ENCODE results near the gene ABCC1.
"Not testable (repeated sequence)": the region's sequence is repeated elsewhere in the genome, so short reads cannot be mapped to it uniquely, and the experiment has no call there.

The ABCC1 gene

DNA sequence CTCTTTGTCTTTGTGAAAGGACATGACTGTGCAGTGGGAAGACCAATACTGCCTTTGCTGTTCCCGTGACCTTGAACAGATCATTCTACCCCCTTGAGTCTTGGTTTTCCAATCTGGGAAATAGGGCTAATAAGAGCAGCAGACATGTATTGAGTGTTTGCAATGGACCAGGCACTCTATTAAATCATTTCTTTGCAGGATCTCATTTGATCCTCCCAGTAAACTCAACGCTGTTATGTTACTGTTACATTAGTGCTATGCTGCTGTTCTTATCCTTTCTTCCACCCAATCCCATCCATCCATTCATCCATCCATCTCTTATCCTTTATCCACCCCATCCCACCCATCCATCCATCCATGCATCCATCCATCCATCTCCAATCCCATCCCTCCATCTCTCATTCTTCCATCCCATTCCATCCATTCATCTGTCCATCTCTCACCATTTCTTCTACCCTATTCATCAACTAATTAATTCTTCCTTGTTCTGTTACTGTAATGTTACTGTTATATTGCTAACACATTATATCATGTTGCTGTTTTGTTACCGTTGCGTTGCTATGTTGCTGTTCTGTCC is 208.8 kb downstream of the ABCC1 start:
- no peak for DNase-seq (ENCODE audit: low read depth in 3 of 3)

DNA sequence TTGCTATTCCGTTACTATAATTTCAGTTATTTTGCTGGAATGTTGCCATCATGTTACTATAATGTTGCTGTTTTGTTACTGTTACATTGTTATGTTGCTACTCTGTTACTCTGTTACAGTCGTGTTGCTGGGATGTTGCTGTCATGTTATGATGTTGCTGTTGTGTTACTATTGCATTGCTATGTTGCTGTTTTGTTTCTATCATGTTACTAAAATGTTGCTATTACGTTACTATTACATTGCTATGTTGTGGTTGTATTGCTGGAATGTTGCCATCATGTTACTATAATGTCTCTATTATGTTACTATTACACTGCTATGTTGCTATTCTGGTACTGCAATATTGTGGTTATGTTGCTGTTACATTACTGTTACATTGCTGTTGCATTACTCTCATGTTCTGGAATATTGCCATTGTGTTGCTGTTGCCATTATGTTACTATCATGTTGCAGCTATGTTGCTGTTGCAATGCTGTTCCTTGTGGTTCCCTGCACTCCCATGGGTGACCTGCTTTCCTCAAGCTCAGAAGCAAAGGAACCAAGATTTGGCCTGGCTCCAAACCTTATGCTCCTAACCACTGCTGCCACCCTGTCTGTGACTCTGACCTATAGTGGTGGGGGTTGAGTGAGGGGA is 209.4 kb downstream of the ABCC1 start:
- DNase-seq (ENCODE audit: low read depth in 3 of 3): no peak

DNA sequence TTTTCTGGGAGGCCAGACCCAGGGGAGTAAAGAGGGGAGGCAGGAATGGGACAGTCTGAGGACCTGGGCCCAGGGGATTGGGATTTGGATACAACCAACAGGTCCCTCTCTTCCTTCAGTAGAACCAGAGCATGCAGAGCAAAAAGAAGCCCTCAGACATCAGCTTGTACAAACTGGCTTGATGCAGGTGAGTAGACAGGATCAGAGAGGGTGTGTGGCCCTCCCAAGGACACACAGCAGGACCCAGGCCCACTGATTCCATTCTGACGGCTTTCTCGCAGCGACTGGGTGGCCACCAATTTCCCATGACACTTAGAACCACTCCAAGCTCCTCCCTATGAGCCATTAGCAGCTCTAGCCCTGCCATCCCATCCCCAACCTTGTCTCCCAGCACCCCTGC is 210.2 kb downstream of the ABCC1 start:
- no peak for DNase-seq (ENCODE audit: low read depth in 3 of 3)

DNA sequence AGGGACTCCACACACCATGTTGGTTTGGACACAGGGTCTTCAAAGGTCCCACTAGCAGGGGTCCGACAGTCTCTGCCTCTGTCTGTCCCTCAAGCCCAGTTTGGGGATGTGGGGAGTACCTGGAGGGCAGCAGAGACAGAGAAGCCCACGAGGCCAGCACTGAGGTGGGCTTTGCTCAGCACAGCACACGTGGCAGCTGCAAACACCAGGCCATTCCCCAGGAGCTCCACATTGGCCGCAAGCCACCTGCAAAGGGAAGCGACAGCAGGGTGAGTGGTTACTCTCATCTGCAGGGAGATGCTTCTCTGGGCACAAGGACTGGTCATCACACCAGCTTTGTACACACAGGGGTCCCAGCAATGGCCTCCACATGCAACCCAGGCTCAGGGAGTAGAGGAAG is 211.9 kb downstream of the ABCC1 start:
- DNase-seq (ENCODE audit: low read depth in 3 of 3): no peak

DNA sequence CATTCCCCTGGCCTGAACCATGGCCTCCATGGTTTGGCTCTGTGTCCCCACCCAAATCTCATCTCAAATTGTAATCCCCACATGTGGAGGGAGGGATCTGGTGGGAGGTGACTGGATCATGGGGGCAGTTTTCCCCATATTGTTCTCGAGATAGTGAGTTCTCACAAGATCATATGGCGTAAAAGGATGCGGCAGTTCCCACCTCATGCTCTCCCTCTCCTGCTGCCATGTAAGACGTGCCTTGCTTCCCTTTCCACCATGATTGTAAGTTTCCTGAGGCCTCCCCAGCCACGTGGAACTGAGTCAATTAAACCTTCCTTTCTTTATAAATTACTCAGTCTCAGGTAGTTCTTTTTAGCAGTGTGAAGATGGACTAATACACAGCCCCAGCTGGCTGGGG is 212.4 kb downstream of the ABCC1 start:
- not testable (repeated sequence) for DNase-seq (ENCODE audit: low read depth in 3 of 3)

DNA sequence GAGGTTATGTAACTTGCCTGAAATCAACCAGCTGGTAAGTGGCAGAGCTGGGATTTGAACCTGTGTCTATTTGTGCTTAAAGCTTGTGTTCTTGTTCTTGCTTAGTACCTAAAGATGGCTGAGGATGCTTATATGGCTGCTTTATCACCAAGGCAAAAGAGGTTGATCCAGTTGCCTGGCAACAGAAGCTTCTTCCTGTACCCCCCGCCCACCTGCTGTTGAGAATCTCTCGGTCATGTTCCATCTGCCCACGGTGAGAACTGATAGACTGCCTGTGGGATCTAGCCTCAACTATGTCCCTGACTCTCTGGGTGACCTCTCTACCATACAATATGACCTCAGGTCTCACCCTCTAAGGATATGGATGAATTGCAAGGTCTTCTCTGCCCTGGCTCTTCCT is 213.2 kb downstream of the ABCC1 start:
- DNase-seq (ENCODE audit: low read depth in 3 of 3): no peak

DNA sequence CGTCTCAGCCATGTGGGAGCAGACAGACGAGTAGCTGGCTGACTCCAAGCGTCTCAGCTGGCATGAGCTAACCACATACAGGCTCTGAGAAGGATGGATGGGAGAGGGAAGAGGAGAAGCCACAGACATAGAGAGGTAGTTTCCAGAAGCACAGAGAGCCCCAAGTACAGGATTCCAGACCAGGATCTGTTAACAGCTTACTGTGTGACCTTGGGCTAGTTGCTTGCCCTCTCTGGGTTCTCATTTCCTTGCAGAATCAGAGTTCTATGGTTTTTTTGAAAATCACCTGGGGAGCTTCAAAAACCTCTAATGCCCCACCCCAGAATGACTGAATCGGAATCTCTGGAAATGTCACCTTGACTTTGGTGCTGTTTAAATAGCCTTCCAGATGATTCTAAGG is 213.7 kb downstream of the ABCC1 start:
- no peak for DNase-seq (ENCODE audit: low read depth in 3 of 3)

DNA sequence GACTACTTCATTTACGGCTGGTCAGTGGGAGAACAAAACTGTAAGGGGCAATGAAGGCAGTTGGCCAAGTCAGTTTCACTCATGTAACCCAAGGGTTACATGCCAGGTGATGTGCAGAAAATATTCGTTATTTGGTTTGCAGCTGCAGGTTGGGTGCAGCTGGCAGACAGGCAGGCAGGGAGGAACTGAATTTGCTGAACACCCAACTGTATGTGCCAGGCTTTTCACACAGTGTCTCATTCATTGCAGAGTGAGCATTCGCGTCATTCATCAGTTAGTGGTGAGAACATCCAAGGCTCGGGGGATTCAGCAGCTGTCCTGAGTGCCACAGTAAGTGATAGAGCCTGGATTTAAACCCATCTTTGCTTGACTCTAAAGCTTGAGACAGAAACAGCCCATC is 214.2 kb downstream of the ABCC1 start:
- no peak for DNase-seq (ENCODE audit: low read depth in 3 of 3)

DNA sequence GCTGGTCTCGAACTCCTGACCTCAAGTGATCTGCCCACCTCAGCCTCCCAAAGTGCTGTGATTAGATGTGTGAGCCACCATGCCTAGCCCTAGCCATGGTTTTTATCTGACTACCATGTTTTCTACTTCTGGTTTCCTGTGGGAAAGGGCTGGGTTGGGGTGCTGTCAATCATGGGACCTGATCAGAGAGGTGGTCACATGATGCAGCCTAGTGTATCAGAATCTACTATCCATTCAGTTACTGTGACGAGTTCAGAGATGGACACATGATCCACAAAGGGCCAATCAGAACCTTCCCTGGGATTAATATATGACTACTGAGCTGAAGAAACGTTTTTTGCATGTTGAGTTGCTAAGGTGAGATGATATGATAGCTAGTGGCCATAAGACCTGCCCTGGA is 214.8 kb downstream of the ABCC1 start:
- no peak for DNase-seq (ENCODE audit: low read depth in 3 of 3)

DNA sequence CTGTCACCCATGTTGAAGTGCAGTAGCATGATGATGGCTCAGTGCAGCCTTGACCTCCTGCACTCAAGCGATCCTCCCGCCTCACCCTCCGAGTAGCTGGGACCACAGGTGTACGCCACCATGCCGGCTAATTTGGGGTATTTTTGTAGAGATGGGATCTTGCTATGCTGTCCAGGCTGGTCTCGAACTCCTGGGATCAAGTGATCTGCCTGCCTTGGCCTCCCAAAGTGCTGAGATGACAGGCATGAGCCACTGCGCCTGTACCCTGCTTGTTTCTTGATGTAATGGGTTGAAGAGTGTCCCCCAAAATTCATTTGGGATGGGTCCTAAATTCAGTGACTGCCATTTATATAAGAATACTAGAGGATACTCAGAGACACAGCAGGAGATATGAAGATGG is 216.7 kb downstream of the ABCC1 start:
- no peak for DNase-seq (ENCODE audit: low read depth in 3 of 3)

DNA sequence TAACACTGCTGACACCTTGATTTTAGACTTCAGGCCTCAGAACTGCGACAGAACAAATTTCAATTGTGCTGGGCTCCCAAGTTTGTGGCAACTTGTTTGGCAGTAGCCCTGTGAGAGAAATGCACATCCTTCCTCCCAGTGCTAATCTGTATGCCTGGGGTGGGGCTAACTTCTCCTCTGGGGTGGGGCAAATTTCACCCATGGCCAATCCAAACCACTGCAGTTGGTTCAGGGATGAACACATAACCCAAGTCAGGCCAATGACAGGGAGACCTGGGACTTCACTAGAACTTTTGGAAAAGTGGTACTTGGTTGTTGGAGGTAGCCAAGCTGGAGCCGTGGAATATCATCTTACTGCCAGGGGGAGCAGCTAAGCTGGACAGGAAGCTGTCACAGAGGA is 217.5 kb downstream of the ABCC1 start:
- DNase-seq (ENCODE audit: low read depth in 3 of 3): no peak

DNA sequence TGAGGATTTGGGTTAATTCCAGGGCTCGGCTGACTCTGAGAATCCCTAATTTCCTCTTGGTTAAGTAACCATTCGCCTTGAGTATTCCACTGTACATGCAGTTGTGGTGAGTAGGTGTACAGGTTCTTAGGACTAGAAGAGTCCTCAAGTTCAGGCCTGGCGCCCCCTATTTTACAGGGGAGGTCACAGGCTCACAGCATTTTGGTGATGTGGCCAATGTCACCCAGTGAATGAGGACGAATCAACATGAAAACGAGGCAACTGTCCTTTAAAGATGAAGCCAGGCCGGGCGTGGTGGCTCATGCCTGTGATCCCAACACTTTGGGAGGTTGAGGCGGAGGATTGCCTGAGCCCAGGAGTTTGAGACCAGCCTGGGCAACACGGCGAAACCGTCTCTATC is 218.5 kb downstream of the ABCC1 start:
- DNase-seq (ENCODE audit: low read depth in 3 of 3): no peak

DNA sequence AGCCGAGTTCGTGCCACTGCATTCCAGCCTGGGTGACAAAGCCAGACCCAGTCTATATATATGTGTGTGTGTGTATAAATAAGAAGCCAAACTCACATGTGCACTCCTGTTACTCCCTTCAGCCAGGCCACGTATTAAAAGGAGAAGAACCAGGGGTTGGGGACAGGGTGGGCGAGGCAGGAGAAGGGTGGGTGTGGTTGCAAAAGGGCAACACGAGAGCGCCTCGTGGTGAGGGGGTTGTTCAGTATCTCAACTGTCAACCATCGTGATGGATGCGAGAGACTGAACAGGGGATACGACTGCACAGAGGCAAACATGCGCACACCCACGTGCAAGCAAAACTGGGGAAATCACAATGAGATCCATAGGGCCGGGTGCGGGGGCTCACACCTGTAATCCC is 219.0 kb downstream of the ABCC1 start:
- no peak for DNase-seq (ENCODE audit: low read depth in 3 of 3)

DNA sequence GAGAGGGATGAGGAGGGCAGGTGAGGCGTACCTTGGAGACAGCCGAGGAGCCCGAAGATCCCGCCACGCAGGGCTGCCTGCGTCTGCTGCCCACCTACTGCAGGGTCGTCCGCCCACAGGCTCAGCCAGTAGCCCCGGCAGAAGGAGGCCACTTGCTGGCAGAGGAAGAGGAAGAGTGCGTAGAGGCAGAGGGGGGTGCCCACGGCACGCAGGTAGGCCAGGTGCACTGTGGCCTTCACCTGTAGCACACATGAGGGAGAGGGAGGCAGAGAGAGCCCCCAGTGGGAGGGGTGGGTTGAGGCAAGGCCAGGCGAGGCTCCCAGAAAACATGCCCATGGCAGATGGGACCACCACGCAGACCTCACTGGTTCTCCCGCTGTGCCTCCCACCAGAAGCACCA is 220.2 kb downstream of the ABCC1 start:
- DNase-seq (ENCODE audit: low read depth in 3 of 3): no peak

DNA sequence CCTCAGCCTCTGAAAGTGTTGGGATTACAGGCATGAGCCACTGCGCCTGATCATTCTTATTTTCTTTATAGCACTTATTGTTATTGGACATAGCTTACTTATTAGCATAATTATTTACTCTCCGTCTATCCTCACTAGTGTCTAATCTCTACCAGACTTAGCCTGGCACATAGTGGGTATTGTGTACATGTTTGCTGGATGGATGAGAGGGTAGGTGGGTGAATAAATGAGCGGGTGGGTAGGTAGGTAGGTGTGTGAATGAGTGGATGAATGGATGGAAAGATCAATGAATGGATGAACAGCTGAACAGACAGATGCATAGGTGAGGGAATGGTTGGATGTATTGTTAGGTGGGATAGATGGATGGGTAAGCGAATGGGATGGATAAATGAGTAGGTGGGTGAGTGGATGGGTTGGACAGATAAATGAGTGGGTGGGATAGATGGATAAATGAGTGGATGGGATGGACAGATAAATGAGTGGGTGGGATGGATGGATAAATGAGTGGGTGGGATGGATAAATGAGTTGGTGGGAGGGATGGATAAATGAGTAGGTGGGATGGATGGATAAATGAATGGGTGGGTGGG is 222.0 kb downstream of the ABCC1 start:
- no peak for DNase-seq (ENCODE audit: low read depth in 3 of 3)

DNA sequence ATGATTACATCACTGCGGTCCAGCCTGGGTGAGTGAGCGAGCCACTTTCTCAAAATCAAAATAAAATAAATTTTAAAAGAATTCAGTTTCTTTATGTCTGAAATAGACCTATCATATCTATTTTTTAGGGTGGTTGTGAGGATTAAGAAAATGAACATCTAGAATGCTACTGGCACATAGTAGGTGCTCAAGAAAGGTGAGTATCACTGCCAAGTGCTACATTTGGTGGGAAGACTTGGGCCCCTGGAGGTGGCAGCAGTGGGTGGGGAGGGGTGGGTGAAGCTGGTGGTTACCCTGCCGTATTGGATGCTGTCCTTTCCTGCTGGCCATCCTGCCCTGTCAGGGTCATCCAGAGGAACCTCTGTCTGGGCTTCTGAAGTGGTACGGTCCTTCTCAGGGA is 223.6 kb downstream of the ABCC1 start:
- no peak for DNase-seq (ENCODE audit: low read depth in 3 of 3)

DNA sequence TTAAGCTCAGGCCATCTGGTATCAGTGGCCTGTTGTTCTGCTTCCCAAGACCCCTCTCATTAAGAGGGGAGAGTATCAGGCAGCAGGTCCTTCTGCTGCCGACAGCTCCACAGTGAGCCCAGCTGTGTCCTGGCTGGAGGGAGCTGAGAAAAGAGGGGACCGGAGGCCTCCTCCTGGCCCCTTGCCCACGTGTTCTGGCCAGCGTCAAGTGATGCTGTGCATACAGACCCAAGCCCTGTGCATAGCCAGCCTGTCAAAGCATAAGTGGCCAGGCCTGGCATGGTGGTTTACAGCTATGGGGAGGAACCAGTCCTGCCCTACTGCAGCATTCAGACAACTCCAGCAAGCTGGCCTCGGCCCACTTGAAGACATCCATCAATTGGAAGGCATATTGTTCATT is 225.9 kb downstream of the ABCC1 start:
- no peak for DNase-seq (ENCODE audit: low read depth in 3 of 3)

DNA sequence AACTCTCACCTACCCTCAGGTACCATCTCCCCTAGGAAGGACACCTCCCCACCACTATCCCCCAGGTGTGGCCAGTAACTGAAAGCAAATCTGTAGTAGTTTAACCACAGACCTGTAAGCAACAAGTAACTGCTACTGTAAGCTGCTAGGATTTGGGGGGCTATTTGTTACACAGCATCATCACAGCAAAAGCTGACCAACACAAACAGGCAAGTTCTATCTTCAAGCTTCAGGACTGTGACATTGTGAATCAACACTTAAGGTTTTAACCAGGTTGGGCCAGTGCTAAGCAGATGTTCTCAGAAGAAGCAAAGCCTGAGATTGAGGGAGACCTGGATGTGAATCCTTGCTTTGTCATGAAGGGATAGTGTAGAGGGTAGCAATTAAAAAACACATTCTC is 226.9 kb downstream of the ABCC1 start:
- no peak for DNase-seq (ENCODE audit: low read depth in 3 of 3)

DNA sequence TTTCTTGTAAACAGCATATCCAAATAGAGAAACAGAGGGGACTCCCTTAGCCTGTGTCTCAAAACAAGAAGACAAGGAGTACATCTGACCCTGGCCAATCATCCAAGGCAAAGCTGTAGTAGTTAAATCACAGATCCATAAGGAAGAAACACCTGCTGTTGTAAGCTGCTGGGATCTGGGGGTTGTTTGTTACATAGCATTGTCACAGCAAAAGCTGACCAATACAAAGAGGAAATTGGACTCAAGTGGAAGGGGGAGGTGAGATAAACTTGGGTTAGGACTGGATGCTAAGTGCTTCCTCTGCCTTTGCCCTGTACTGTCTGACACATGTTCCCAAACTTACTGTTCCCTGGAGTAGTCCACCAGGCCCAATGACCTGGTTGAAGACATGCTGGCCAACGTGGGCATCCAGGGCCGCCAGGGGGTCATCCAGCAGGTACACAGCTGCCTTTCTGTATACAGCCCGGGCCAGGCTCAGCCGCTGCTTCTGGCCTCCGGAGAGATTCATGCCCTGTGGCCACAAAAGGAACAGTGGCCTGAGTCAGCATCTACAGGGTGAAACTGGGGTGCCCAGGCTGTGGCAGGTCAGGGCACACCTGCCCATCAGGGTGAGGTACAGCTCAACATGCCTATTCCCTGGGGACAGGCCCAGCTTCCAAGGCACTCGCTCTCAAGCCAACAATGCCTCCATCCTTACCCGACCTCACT is 229.2 kb downstream of the ABCC1 start:
- no peak for DNase-seq (ENCODE audit: low read depth in 3 of 3)

DNA sequence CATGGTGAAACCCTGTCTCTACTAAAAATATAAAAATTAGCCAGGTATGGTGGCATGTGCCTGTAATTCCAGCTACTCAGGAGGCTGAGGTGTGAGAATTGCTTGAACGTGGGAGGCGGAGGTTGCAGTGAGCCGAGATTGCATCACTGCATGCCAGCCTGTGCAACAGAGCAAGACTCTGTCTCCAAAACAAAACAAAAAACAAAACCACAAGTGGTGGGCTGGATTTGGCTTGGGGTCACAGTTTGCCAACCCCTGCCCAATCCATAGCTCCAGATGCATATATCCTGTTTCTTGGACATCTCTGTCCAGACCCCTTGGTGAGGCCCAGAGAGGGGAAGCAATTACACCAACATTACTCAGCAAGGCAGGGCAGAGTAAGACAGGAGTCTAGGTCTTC is 232.3 kb downstream of the ABCC1 start:
- DNase-seq (ENCODE audit: low read depth in 3 of 3): not testable (repeated sequence)

DNA sequence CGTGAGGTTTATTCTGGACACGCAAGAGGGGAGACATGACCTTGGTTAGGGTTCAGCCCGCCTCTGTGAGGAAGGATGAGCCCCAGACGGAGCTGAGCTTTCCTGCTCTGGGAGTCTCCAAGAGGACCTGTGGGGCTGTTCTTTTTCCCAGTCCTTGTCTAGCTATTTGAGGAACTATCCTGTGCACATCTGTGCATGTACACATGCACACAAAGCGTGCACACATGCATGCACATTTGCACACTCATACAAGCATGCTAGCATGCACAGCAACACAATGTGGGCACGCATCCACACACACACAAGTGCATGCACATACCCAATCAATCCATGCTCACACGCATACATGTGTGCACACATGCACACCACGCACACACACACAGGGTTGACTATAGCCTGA is 233.5 kb downstream of the ABCC1 start:
- DNase-seq (ENCODE audit: low read depth in 3 of 3): no peak

DNA sequence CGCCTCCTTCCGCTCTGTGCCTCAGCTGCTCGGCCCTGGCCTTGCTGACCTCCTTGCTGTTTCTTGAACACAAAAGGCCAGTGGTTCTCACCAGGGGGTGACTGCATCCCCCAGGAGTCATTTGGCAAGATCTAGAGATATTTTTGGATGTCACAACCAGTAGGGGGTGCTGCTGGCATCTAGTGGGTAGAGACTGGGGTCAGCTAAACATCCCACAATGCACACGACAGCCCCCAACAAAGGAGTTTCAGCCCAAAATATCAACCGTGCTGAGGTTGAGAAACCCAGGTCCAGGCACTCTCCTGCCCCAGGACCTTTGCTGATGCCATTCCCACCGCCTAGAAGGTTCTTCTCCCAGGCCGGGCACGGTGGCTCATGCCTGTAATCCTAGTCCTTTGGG is 234.1 kb downstream of the ABCC1 start:
- DNase-seq (ENCODE audit: low read depth in 3 of 3): no peak

DNA sequence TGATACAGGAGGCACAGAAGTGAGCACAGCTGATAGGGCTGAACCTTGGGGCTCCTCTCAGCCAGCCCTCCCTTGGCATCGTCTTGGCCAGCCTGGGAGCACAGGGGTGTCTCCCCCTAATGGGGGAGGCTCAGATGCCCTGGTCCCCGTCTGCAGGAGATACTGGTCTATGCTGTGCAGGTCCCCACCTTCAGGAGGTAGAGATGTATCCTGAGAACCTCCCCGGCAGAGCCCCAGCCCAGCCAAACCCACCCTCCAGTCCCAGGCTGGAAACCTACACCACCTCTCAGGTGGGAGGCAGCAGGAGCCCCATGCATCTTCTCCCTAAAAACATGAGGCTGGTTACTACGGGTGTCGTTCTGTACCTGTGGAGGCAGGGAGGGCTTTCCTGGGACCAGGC is 235.2 kb downstream of the ABCC1 start:
- DNase-seq (ENCODE audit: low read depth in 3 of 3): no peak

All from stimulated activated CD4-positive, alpha-beta T cell treated with anti-CD3 and anti-CD28 coated beads, TNF-alpha, amount 100 ng/mL, for 24 hours (primary cell).